AG08396 (cell line): Measurements from ENCODE around the gene AK9.
"Not testable (repeated sequence)": the region's sequence is repeated elsewhere in the genome, so short reads cannot be mapped to it uniquely, and the experiment has no call there.

Experiments used
- DNase-seq: peaks from one replicate; pipeline ENCODE4 v3.0.0; 2012; ENCODE audit warnings: low spot score, mixed read lengths

The AK9 gene

DNA sequence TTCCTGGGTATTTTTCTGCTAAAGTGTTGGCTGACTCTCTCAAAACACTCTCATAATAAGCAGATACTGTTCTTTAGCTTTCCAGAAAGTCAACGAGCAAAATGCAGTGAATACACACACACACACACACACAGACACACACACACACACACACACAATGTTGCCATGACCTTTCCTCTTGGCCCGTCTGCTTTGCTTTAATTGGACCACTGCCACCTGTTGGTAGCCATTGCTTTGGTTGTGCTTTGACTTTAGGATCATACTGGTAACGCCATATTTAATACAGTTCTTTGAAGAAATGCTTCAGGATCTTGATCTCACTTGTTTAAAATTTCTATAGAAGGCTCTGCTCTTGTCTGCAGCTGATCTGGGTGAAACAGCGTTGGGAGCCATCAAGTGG lies 4.5 kb upstream of the AK9 start:
- DNase-seq: no peak

DNA sequence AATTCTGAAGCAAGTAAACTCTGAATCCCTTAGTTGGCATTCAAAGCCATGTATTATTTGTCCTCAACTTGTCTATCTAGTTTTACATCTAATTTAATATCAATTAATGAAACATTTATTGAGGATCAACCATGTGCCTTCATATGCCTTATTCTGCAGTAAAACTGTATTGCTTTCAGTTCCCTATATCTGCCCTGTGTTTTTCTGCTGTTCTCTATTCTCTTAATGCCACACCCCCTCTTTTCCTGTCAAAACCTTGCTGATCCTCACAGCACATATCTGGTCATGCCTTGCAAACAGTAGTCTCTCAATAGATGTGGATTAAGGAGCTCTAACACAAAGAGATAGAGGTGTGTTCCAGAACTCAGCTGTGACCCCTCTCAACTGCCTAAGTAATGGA lies 2.1 kb upstream of the AK9 start:
- DNase-seq: no peak

DNA sequence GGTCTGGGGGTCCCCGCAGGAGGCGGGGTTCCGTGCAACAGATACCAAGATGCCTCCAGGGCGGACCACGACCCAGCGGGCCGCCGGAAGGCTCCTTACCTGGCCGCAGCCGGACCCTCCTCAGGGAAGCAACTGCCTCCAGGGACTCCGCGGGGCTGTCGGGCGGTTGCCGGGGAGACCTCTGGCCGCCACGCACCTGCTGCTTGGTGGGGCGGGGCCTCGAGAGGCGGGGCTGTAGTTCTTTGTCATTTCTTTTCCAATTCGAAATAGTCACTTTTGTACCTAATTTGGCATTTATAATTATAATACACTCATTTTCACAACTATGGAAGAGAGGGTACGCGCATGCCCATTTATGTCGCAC lies 647 bp downstream of the AK9 start:
- peak; percentile 13 for DNase-seq

DNA sequence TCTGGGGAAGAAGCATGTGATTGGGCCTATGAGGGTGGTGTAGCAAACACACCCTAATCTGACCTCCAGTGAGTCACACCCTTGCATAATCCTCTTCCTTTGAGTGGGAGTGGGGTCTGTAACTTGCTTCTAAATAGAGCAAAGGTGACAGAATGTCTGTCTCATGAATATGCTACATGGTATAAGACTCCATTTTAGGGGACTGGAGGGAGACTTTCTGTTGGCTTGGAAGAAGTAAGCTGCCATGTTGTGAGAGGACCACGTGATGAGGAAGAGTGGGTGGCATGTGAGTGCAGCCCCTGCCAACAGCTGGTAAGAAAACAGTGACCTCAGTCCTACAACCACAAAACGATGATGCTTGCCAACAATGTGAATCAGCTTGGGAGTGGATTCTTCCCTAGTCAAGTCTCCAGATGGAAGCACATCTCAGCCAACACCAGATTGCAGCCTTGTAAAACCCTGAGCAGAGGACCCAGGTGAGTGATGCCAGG lies 3.7 kb downstream of the AK9 start:
- DNase-seq: peak; percentile 66

DNA sequence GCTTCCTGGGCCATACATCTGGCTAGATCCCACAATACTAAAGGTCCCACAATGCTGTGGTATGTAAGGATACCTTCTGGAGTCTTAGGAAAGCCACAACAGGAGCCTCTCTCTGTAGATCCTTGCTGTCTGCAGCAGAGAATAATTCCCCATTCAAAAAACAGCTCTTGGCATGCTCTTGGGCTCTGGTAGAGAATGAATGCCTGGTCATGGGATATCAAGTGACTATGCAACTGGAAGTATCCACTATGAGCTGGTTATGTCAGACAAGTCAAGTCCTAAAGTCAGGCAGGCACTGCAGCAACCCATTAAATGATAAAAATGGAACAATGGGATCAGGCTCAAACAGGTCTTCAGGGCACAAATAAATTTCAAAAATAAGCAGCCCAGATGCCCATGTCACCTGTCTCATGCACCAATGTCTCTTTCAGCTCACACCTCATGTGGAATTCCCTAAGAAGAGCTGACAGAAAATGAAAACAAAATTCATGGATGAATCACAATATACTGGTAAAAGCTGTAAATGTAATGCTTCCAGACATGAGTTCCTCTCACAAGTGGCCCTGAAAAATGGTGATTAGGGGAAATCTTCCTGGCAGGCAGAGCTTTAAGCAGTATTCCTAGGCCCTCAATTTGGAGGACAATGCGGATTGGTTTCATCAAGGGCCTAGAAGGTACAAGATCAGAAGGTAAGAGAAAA lies 4.3 kb downstream of the AK9 start:
- DNase-seq: no peak

DNA sequence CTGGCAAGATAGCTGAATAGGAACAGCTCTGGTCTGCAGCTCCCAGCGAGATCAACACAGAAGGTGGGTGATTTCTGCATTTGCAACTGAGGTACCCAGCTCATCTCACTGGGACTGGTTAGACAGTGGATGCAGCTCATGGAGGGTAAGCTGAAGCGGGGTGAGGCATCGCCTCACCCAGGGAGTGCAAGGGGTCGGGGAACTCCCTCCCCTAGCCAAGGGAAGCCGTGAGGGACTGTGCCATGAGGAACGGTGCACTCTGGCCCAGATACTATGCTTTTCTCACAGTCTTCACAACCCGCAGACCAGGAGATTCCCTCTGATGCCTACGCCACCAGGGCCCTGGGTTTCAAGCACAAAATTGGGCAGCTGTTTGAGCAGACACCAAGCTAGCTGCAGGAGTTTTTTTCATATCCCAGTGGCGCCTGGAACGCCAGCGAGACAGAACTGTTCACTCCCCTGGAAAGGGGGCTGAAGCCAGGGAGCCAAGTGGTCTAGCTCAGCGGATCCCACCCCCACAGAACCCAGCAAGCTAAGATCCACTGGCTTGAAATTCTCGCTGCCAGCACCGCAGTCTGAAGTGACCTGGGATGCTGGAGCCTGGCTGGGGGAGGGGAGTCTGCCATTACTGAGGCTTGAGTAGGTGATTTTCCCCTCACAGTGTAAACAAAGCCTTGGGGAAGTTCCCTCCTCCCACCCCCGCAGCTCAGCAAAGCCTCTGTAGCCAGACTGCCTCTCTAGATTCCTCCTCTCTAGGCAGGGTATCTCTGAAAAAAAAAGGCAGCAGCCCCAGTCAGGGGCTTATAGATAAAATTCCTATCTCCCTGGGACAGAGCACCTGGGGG lies 12.1 kb downstream of the AK9 start:
- DNase-seq: not testable (repeated sequence)

DNA sequence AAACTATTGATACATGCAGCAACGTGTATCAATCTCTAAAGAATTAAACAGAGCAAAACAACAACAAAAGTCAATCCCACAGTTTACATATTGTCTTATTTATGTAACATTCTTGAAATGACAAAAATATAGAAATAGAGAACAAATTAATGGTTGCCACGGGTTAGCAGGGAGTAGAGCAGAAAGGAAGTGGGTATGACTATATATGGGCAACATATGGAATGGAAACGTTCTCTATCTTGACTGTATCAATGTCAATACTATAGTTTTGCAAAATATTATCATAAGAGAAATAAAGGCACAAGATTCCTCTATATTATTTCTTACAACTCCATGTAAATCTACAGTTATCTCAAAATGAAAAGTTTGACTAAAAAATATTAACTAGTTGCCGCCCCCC lies 12.8 kb downstream of the AK9 start:
- DNase-seq: no peak

DNA sequence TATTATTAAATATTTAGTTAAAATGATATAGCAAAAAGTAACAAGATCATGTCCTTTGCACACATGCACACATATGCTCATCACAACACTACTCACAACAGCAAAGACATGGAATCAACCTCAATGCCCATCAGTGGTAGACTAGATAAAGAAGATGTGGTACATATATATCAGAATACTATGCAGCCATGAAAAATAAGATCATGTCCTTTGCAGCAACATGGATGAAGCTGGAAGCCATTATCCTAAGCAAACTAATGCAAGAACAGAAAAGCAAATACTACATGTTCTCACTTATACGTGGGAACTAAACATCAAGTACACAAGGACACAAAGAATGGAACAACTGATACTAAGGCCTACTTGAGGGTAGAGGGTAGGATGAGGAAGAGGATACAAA lies 14.3 kb downstream of the AK9 start:
- DNase-seq: no peak

DNA sequence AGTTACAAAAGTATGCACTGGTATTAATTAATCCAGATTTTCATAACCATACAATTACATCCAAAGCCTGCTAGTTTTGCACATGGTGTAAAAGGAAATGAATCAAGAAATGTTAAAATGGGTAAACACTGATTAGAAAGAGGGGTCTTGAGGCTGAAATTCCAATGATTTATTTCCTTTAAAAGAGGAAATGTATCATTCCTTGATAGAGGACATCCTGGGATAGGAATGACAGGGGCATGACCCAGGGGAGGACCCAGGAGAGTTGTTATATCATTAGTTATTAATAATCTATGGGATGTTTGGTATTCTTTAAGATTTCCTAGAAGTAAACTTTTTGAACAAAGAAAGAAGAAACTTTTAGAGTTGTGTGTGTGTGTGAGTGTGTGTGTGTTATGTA lies 18.2 kb downstream of the AK9 start:
- DNase-seq: no peak

DNA sequence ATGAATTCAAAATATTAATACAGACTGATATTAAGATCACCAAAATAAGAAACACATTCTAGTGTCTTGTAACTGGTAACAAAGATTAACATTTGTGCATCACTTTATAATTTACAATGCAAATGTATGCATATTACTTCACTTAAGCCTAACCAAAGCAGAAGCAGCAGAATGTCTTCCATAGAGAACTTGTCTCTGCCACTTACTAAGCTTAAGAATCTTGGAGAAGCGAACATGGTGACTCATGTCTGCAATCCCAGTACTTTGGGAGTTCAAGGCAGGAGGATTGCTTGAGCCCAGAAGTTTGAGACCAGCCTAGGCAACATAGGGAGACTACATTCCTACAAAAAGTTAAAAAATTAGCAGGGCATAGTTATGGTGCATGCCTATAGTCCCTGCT lies 18.8 kb downstream of the AK9 start:
- no peak for DNase-seq

DNA sequence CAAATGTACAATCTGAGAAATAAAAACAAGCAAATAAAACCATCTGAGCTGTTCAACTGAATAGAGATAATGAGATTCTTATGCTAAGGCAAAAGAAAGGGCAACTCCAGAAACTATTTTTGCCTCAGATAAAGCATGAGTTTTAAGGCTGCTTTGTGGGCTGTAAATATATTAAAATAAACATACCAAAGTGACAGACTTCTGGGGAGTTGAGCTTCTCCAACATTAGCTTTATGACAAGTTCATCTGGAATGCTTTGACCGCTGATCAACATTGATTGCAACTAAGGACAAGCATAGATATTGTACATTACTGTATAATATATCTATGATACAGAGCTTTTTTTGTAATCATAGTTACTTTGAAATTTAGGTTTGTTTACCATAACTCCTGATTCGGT lies 19.3 kb downstream of the AK9 start:
- DNase-seq: no peak

DNA sequence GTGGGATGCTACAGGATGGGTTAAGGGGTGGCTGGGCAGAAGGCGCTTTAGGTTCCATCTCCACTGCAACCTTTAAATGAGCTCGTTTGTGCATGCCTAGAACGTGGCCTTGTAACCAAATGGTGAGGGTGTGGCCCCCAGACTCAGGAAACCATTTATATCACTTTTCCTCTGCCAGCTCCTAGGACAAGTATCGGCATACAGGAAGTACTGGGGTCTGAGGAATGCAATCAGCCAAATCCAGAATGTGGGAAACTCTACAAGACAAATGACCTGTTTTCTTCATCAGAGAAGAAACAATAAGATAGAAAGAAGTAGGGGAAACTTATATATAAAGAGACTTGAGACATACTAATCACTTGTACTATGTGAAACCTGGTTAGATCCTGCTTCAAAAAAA lies 21.2 kb downstream of the AK9 start:
- no peak for DNase-seq

DNA sequence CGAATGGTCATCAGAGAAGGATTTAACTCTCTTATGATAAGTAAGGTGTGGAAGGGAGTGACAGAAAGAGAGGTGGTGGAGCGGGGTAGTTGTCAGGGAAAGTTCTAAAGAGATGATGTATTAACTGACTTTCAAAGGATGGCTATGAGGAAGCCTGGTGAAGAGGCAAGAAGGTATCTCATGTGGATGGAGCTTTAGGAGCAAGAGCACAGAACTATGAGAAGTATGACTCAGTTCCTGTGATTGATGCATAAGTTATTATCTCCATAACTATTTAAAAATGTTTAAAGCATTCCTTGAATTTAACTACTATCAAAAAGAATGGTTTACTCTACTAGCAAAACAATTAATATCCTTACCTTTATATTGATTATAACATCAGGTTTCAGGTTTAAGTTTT lies 28.8 kb downstream of the AK9 start:
- no peak for DNase-seq

DNA sequence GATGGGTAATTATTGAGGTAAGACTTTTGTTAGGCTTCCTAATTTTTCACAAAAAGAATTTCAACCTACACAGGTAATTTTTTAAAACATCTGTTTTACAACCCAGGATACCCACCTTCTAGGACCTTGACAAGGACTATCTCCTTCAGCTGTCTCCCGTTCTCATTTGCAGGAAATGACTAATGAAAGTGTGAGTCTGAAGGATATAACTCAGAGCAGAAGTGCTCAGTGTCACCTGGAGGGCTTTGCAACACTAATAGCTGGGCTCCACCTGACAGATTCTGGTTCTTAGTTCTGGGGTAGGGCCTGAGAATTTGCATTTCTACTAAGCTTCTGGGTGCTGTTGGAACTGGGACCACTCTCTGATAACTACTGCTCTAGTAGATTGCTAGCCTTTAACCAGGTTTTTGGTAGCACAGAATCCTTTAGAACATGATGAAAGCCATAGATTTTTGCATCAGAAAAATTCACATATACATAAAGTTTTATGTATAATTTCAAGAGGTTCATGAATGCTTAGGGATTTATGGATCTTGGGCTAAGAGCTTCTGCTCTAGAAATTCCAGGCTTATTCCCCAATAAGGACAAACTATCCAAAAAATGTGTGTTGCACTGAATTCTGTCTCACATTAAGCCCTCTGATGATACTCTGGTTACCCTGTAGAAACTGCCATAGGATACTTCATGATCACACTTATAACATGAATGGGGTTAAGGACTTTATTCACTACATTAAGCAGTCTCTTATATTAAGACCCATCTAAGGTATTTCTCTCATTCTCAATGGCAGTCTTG lies 30.3 kb downstream of the AK9 start:
- no peak for DNase-seq

DNA sequence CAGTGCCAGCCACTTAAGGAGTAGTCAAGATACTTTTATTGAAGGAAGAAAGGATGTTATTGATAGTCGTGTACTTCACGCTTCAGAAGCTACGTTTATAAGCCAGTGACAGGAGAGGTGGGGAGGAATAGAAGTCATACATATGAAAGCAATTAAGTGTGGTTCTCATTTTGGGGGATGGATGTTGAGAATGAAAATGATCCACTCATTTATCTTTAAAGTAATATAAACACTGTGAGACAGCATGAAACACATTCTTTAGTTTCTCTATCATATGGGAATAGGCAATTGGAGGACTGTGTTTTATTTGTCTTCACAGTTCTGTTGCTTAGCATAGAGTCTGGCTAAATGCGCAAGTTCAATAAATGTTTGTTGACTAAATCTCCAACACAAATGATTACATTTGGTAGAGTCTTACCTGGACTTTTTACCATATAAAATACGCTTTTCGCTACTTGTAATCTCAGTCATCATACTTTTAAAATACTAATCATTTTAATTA lies 35.2 kb downstream of the AK9 start:
- no peak for DNase-seq

DNA sequence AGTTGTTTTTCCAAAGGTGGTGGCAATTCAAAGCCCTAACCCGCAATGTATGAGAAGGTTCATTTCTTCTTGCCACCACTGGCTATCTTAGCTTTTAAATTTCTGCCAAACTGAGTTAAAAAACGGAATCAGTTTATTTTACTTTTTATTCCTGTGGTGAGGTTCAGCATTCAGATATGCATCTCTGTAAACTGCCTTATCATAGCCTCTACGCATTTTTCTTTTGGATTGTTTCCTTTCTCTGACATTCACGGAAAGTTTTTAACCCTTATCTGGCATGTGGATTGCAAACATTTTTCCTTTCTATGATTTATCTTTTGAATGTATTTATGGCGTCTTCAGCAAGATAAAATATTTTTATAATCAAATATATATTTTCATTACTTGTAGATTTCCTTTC lies 37.7 kb downstream of the AK9 start:
- DNase-seq: no peak

DNA sequence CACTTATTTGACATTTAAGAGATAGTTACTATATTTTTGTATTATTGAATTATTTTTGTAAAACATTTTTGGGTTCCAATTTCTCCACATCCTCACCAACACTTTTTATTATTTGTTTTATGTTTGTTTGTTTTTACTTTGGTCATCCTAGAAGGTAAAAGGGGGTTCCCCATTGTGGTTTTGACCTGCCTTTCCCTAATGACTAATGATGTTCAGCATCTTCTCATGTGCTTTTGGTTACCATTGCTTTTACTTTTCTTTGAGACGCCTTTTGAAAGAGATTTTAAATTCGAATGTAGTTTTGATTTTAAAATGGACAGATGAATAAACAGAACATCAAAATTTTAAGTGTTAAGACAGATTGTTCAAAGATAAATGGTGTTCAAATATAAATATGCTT lies 46.9 kb downstream of the AK9 start:
- no peak for DNase-seq

DNA sequence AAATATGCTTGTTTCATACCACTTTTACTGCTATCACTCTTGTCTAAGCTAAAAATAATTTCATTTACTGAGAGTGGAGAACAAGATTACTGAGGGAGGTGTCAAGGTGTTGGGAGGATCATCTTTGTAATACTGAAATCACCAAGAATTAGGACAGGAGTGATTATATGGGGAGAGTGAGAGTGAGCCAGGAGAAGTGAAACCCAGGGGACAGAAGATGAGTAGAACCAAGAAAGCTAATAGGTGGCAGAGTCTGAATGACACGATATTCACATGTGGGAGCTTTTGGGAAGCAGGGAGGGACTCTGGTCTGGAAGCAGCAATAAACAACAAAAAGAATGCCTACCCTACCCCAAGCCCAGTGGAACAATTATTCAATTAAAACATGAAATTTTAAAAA lies 58.6 kb downstream of the AK9 start:
- DNase-seq: no peak

DNA sequence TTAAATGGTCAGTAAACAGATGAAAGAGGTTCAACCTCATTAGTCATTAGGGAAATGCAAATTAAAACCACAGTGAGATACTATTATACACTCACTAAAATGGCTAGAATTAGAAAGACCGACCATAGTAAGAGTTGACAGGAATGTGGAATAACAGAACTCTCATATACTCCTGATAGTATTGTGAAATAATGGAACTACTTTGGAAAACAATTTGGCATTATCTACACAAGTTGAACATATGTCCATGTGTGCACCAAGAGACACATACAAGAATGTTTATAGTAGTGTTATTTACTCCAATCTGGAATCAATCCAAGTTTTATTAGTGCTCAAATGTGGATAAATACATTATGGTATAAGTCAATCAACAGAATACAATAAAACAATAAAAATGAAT lies 59.6 kb downstream of the AK9 start:
- DNase-seq: no peak

DNA sequence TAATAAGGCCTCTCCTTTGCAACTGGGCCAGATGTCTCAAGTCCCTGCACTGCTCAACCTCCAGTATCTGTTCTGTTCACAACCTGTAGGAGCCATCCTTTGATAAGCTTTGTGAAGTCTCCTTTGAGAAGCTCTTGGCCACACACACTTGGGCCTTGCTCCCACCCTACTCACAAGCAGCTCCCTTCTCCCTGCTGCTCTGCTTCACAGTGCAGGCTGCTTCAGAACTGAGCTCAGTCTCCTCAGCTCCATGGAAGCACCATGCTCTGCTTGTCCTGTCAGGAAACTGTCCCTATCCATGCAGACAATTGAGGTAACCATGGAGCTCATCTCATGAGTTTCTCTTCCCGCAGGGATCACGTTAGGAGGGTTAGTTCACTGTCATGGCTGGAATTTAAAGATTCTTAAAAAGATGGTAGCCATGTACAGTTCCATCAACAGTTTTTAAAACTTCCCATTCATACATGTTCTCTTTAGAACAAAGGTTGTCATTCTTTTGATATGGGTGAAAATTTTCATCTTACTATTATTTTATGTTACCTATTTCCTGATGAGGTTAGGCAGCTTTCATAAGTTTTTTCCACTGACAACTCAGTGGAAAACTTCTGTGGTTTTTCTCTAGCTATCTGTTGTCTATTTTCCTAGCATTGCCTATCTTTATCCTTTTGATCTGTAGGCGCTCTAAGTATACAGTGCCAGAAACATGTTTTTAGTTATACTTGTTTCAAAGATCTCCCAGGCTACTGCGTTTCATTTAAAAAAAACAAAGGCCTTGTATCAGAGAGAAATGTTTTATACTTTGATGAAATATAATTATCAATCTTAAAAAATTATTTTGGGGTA lies 62.6 kb downstream of the AK9 start:
- DNase-seq: no peak

DNA sequence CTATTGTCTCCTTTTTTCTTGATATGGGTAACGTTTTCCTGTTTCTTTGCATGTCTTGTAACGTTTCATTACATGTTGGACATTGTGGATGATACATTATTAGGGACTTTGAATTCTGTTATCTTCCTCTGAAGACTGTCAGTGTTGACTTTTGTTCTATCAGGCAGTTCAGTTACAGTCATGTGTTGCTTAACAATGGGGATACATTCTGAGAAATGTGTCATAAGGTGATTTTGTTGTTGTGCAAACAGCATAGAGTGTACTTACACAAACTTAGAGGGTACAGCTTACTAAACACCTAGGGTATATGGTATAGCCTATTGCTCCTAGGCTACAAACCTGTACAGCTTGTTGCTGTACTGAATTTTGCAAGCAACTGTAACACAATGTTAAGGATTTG lies 64.7 kb downstream of the AK9 start:
- no peak for DNase-seq

DNA sequence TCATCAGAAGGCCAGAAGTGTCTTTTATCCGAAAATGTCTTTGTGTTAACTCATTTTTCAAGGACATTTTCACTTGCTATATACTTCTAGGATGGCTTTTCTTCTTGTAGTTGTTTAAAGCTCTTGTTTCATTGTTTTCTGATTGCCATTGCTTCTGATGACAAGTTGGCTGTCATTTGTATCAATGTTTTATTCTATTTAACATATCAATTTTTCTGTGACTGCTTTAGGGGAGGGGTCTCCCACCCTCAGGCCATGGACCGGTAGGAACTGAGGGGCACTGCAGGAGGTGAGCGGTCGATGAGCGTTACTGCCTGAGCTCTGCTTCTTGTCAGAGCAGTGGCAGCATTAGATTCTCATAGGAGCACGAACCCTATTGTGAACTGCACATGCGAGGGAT lies 65.8 kb downstream of the AK9 start:
- DNase-seq: no peak
